HS-5 (cell line): ENCODE results near the gene IGHMBP2.

Experiments used
- DNase-seq: peaks from one replicate; pipeline ENCODE4 v3.0.0-alpha.2; 2012; ENCODE audit warnings: low read depth

Gene IGHMBP2

DNA sequence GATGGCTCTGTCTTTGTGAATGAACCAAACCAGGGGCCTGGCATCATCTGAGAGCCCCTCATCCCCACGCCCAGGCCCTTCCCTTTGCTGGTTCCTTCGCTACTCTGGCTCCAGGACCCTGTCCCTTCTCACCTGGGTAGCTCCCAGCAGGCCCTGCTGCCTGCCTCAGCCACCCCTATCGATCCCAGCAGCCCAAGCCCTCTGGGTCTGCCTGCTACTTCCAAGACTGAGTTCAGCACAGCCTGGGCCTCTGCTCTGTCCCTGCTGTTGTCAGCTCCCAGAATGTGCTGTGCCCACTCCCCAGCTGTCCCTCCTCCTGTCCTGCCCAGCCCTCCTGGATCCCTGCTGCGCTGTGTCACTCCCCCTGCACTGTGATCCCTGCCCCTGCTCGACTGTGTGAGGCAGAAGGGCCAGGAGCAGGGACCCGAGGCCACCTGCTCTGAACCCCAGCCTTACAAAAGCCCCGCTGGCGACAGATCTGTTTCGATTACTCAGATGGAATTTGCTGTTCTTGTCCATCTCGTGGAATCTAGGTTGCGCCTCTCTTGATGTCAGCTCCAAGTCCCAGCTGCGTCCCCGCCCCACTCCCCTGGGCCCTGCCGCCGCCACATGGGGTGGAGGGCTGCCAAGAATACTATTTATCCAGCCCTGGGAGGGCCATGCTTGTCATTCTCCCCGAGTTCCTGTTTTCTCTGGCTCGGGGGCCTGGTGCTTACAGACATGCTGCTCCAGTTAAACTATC is 13.0 kb upstream of the IGHMBP2 start:
- no peak for DNase-seq

DNA sequence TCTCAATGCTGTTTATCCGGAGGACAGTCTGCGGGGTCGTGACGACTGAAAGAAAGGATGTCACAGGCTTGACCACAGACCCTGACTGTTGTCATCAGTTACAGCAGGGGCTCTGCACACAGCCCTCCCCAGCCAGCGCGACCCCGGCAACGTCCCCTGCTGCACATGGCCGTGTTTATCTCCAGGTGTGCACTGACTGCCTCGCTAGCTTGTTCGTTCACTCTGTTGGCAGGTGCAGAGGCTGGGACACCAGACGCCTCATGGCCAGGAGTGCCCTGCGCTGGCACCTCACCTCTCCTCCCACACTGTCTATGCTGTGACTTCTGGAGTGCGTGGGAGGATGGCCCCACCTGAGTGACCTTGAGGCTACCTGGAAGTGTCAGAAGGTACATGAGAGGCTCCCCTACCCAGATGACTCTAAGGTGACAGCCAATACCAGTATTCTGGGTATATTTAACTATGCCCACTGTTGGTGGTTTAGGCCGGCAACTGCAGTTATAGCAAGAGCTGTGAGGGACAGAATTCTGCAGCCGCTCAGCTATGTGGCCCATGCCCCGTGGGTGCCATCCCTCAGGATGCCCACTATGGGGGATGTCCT is 12.2 kb upstream of the IGHMBP2 start:
- no peak for DNase-seq

DNA sequence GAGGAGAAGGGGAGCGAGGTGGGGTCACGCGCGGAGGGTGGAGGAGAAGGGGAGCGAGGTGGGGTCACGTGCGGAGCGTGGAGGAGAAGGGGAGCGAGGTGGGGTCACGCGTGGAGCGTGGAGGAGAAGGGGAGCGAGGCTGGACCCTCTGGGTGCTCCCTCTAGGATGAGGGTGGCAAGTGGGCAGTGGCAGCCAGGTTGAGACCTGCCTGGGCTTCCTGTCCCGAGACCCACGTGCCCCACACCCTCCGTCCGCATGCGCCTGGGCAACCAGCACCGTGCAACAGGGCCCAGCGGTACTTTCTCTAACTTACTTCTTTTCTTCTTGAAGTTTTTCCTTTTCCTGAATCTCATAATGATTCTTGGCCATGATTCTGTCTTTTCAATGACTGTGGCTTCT is 11.1 kb upstream of the IGHMBP2 start:
- no peak for DNase-seq

DNA sequence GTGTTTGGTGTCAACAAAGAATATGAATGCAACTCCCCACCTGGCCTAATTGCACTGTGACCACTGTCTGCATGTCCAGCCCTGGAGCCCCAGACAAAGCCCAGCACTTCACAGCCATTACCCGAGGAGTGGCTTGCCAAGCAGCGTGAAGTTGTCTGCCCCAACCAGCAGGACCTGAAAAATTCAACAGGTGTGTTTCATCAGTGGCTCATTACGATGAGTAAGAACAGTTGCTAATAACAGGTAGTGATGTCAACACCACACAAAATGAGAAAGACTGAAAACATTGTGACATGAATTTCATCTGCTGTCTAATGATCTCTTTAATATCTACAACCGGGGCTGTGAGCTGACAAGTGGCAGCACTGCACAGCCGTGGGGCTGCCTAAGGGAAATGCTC is 10.4 kb upstream of the IGHMBP2 start:
- no peak for DNase-seq

DNA sequence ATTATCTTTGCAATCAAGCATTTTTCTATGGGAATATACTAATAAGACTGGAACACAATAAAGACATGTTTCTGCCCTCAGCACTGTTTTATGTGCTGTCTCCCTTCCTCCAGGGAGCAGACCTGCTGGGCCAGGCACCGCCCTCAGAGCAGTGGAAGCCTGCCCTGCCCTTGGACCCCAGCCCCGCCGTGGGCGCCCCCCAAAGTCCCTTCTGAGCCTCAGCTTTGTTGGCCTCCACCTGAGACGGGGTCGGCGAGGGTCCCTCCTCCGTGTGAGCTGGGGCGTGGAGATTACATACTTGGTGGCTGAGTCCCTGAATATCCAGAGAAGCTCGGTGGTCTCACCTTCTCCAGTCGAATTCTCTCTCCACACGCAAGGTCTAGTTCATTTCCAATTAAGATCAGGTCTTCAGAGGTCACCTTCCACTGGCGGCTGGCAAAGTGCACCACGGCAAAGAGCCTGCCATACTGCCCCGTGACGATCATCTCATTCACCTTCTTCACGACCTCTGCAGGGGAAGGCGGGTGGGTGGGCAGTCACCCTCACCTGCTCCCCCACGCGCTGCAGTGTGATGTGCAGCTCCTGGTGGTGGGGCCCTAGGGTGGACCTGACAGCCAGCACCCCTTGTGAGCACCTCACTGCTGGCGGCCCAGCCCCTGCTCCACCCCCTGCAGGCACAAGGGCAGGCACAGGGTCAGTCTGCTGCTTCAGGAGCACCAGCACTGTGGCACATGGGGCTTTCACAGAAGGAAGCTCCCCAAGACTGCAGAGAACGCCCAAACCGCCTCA is 7.3 kb upstream of the IGHMBP2 start:
- no peak for DNase-seq

DNA sequence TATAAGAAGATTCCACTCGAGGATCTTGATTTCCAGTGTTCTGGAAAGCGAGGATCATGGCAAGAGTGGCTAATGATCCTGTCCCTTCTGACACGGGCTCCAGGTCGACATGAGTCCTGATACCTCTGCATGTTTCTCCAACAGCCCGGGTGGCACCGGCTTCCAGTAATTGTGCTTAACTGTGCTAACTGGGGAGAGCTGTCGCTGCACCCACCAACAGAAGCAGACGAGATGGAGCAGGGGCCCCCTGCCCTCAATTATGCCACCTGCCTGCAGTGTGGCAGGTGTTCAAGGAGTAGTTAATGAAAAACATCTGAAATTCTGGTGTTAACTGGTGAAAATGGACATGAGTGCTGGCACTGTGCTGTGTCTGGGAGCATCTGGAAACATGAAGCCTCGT is 6.2 kb upstream of the IGHMBP2 start:
- DNase-seq = no peak

DNA sequence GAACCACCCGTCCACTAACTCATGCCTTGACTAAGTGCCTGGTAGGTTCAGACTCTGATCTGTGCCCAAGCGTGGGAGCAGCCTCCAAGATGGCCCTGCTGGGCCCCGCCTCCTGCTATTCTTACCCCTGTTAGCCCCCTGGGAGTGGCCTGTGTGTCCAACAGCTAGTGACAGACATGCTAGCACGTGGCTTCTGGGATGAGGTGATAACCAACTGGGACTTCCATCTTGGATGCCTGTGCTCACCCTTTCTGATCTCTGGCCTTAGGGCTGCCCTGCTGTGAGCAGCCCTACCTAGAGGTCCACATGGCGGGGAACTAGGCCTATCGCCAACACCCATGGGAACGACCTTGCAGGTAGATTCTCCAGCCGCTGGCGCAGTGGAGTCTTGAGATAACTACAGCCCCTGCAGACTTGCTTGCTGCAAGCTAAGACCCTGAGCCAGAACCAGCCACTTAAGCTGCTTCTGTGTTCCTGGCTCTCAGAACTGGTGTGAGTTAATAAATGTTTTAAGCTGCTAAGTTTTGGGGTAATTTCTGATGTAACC is 2.8 kb upstream of the IGHMBP2 start:
- DNase-seq = no peak

DNA sequence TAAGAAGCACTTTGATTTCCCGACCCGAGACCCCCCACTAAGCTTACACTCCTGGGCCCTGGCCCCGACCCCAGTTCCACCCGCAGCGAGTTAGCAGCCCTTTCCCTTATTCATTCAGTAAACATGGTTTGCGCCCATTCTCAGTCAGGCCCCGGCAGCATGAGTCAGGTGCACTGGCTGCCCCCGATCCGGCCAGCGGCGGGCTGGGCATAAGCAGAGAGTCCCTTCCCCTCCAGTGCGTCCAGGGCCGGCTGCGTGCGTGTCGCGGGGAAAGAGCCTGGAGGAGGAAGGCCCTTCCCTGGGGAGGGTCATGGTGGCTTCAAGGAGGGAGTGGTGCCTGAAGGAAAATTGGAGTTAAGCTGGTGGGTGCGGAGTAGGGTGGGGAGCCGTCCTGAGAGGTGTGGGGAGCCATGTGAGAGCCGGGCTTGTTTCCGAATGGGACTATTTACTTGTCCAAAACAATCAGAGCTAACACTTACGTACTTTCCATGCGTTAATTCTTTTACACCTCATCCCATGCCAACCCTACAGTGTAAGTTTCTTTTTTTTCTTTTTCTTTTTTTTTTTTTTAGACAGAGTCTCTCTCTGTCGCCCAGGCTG is 657 bp downstream of the IGHMBP2 start:
- no peak for DNase-seq

DNA sequence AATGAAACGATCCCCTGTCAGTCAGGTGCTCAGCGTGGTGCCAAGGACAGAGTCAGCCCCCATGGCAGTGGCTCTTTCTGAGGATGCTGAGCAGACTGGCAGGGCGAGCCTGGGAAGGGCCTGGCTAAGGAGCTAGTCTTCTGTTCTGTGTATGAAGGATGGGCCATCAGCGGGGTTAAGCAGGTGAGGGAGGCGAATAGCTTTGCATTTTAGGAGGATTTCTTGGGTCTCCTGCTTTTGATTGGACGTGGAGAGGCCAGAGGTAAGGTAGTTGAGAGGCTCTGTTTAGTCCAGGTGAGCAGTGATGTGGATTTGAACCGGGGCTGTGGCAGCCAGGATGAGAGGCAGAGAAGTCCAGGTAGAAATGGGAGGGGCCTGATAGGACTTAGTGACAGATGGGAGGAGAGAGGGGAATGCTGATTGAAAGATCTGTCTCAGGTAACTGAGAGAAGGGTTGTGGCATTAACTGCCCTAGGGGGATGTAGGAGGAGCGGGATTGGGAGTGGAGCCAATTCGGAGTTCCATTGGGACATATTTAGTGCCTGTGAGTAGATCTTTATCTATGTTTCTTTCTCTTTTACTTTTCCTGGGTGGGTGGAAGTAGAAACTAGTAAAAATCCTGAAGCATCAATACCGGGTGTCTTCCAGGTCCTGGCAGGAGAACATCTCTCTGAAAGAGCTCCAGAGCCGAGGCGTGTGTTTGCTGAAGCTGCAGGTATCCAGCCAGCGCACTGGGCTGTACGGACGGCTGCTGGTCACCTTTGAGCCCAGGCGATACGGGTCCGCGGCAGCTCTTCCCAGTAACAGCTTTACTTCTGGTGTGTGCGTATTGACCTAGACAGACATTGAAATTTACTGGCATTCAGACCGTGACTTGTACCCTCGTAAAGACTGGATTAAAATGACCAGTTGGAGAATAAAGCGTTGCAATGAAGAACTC is 2.0 kb downstream of the IGHMBP2 start:
- DNase-seq = no peak

DNA sequence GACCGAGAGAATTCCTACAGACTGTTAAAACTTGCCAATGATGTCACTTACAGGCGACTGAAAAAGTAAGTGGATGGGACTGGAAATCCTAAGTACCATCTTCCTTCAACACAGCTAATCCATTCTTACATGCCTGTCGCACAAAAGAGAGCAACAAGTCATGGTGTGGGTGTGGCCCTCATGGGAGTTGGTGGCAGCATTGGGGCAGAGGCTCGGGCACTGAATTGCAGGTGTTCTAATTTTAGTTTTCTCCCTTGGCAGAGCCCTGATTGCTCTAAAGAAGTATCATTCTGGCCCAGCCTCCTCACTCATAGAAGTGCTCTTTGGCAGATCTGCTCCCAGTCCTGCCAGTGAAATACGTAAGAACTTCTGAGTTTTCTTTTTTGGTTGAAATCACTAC is 4.6 kb downstream of the IGHMBP2 start:
- DNase-seq = no peak

DNA sequence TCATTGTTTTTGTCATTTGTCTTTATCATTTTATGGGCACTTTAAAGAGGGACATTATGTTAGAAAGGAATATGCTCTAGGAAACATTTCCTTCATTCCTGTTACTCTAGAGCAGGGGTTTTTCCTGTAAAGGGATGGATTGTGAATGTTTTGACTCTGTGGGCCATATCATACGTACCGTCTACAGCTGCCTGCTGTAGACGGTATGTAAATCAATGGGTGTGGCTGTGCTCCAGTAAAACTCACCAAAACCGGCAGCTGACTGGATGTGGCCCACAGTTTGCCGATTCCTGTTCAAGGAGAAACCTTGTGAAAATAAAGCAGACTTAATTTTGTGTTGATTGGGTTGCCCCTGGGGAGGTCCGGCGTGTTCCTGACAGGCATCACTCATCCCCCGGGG is 7.3 kb downstream of the IGHMBP2 start:
- DNase-seq = no peak

DNA sequence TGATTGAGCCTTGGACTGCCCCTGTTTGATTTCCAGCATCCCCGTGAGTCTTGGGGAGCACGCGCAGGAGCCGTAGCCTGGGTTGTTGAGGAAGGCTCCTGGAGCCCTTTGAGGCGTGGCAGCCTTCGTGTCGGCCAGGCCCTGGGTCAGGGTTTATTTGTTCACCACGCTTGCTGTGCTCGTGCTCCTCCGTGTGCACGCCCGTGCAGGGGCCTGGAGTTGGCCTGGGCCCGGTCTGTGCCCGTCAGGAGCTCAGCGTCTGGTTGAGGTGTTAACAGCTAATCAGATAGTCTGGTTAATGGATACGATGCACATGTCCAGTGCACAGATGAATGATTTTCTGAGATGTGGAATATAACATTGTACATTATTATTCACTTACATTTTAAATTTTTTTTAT is 8.0 kb downstream of the IGHMBP2 start:
- DNase-seq = no peak

DNA sequence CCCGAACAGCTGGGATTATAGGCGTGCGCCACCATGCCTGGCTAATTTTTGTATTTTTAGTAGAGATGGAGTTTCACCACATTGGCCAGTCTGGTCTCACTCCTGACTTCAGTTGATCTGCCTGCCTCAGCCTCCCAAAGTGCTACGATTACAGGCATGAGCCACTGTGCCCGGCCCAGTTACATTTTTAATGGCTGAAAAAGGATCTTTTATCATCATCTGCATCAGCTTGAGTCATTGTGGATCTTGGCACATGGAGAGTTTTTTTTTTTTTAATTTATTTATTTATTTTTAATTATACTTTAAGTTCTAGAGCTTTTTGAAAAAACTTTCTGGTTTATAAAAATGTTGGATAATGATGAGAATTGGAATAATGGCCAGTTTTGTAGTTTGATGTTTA is 8.6 kb downstream of the IGHMBP2 start:
- no peak for DNase-seq

DNA sequence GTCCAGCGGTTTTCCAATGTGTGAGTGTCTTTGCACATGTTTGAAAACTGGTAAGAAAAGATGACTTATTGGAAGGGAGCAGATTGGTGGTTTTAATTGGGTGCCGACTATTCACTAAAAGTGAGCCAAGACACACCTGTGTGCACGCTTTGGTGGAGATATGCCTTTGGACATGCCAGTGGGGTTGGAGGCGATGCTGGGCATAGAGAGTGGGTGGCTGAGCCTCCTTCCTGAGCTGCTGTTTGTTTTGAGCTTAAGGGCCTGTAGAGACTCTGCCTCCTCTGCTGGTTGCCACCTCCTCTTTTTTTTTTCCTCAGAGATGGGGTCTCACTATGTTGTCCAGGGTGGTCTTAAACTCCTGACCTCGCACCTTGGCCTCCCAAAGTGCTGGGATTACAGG is 9.5 kb downstream of the IGHMBP2 start:
- no peak for DNase-seq

DNA sequence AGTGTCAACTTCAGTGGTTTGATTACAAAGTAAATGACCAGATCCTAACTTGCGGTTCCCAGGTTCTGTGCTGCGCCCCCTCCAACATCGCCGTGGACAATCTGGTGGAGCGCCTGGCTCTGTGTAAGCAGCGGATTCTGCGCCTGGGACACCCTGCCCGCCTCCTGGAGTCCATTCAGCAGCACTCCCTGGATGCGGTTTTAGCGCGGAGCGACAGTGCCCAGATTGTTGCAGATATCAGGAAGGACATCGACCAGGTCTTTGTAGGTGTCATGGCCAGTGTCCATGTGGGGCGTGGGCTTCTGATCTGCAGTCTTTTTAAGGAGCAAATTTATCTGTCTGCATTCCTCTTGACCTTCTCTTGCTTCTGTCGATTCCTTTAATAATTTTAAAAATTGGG is 11.1 kb downstream of the IGHMBP2 start:
- no peak for DNase-seq

DNA sequence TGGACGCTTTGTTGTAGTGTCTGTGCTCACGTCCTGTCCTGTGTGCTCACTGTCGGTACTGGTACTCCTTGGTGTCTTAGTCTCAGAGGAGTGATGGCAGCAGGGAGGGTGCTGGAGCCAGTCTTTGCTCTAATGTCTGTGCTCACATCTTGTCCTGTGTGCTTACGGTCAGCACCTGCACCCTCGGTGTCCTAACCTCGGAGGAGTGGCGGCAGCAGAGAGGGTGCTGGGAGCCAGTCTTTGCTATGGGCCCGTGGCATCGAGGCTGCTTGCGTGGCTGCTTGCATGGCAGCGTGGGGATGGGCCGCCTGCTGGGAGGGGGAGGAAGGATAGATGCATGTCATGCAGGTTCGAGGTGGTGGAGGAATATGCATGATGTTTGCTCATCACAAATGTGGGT is 12.7 kb downstream of the IGHMBP2 start:
- DNase-seq = no peak

DNA sequence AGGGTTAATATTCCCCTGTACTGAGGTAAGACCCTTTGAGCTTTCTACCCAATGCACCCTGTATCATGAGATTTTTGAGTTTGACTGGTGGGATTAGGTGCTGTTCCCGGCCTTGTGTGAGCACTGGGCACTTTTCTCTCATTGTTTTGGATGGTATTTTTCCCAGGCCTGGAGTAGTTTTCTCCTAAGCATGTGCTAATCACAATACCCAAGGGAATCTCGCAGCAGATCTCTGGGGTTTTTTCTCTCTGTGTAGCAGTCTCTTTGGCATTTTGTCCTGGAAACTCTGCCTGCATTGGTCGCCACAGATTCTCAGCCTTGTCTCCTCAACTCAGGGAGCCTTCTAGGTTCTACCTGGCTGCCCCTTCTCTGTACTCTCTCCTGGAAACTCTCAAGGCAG is 19.9 kb downstream of the IGHMBP2 start:
- no peak for DNase-seq

DNA sequence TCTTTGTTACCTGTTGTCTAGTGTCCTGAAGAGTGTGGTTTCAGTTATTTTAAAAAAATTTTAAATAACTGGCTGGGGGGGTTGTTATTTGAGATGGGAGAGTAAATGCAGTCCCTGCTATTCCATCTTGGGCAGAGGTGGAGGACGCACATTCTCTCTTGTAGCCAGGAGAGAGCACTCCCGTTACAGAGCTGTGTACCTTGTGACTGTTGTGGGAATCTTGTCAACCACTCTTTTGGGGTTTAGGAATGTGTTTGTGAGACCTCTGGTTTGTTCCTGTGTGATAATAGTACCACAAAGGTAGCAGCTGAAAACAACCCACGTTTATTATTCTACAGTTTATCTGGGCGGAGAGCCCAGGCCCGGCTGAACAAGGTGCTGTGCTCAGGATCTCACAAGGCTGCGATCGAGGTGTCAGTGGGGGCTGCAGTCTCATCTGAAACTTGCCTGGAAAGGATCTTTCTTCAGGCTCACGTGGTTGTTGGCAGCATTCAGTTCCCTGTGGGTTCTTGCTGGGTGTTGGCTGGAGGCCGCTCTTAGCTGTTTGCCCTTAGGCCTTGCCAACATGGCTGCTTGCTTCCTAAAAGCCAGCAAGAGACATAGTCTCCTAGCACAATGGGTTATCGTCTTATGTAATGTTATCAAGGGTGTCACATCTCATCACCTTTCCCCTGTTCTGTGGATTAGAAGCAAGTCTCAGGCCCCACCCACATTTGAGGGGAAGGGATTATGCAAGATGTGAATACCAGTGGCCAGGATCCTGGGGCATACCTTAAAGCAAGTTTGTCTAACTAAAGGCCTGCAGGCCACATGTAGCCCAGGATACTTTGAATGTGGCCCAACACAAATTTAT is 20.6 kb downstream of the IGHMBP2 start:
- no peak for DNase-seq

DNA sequence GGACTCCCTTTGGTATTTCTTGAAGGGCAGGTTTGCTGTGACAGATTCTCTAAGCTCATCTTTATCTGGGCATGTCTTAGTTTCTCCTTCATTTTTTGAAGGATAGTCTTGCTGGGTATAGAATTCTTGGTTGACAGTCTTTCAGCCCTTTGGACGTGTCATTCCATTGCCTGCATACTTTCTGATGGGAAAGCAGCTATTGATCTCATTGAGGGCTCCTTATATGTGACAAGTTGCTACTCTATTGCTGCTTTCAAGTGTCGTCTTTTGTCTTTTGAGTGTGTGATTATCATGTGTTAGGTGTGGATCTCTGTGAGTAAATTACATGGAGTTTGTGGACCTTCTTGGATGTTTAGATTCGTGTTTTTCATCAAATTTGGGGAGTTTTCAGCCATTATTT is 21.9 kb downstream of the IGHMBP2 start:
- no peak for DNase-seq

DNA sequence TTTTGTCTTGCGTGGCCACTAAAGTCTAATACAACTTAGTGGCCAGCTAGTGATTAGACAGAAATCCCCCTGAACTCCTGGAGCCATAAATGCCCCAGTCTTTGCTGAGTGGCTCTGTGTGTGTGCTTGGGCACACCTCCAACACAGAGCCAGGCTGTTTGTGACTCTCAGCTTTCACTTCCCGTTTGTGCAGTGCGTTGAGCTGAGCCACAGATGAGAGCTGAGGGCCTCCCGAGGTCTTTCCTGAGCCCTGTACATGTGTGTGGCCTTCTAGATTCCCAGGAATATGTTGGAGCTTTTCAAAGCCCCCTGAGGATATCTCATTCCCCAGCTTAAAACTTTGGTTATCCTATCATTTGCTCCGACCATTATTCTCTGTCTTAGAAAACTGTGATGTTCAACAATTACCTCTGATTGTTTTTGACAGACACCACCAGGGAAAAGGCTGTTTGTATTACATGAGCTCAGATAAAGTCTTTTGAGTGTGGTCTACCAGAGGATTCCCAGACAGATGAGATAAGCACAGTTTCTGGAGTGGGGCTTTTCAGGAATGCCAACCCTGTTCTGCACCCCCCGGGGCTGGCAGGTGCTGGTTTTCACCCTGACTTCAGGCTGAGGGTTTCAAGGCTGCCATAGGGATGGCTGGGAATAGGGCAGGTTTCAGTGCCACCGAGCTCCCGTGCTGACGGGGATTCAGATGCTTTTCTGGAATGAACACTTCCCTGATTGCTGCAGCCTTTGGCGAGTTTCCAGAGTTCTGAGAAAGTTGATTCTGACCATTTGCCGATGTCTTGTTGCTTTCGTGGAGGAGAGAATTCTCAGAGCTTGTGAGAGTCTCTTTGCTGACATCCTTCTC is 23.8 kb downstream of the IGHMBP2 start:
- no peak for DNase-seq
